Brain microvascular endothelial cell (primary cell): ENCODE results near the gene EIF5A.

Experiments used
- DNase-seq: peaks from one replicate; pipeline ENCODE4 v3.0.0-alpha.2; 2020
- H3K27ac ChIP-seq: fragments of 250-450 bp; sonication (Bioruptor Pico); 2 replicates; pipeline ENCODE4 v1.5.1; 2020; ENCODE audit warnings: mild to moderate bottlenecking, moderate library complexity
- H3K27me3 ChIP-seq: fragments of 250-450 bp; sonication (Bioruptor Pico); replicated peaks from 2 replicates; pipeline ENCODE4 v1.5.1; 2020; ENCODE audit warnings: mild to moderate bottlenecking
- H3K36me3 ChIP-seq: fragments of 250-450 bp; sonication (Bioruptor Pico); replicated peaks from 2 replicates; pipeline ENCODE4 v1.5.1; 2020; ENCODE audit warnings: mild to moderate bottlenecking
- H3K4me3 ChIP-seq: 2 replicates; pipeline ENCODE4 v1.5.1; 2011; ENCODE audit warnings: low read depth, mild to moderate bottlenecking, control low read depth, low read length, moderate library complexity
- CTCF ChIP-seq: IDR thresholded peaks from 2 replicates; pipeline ENCODE4 v1.5.1; 2011; ENCODE audit warnings: low read depth, mild to moderate bottlenecking, moderate library complexity, low read length, control low read depth, inconsistent platforms; ENCODE audit errors: missing control alignments
- in situ Hi-C: cut with HindIII; loops from 2 replicates; pipeline ENCODE4 v1.10.0; 2017; ENCODE audit warnings: low sequenced_read_pairs, low pct_ligation_motif_present

EIF5A gene

GRCh38 chr17:7306911-7307685 lies at the start of gene EIF5A:
EIF5A (plus strand) TSS chr17:7307628; CDS start chr17:7309636, 2,008 bp downstream.
- in situ Hi-C loops, result no loop called here

GRCh38 chr17:7258731-7259554 lies 48.5 kb upstream of the EIF5A start:
- H3K27ac ChIP-seq, result no peak overlapping the region
- in situ Hi-C loops, result no loop called here
- H3K4me3 ChIP-seq, result no peak overlapping the region
- H3K27me3 ChIP-seq, result no peaks in the 10 kb centered on the region
- H3K36me3 ChIP-seq, result peaks cover 44% of the 10 kb centered on the region
- TF ChIP-seq CTCF, result no peak
- no peak for DNase-seq

More at GRCh38 chr17:7306911-7307685, at the start of gene EIF5A:
- Histone ChIP-seq H3K27me3 (no peaks in the 10 kb centered on the region), H3K27ac (peak within 1 kb of the TSS; percentile 99), H3K4me3 (peak within 1 kb of the TSS; percentile 96), H3K36me3 (peaks cover 34% of the 10 kb centered on the region)
- TF ChIP-seq CTCF, result no peak
- DNase-seq, result peak; percentile 100

GRCh38 chr17:7259555-7259889 lies 47.9 kb upstream of the EIF5A start:
- Histone ChIP-seq H3K4me3 (no peak overlapping the region), H3K27ac (no peak overlapping the region), H3K36me3 (peaks cover 39% of the 10 kb centered on the region), H3K27me3 (no peaks in the 10 kb centered on the region)
- in situ Hi-C loops, result no loop called here
- no peak for TF ChIP-seq CTCF
- DNase-seq, result no peak

- DNase-seq, result no peak
- peaks cover 34% of the 10 kb centered on the region for H3K36me3 ChIP-seq
- H3K4me3 ChIP-seq, result no peak overlapping the region
- no peak overlapping the region for H3K27ac ChIP-seq
- no peak for TF ChIP-seq CTCF
- in situ Hi-C loops, result no loop called here
- no peaks in the 10 kb centered on the region for H3K27me3 ChIP-seq
Measured at GRCh38 chr17:7260151-7260550, 47.3 kb upstream of the EIF5A start.

- Histone ChIP-seq H3K36me3 (peaks cover 27% of the 10 kb centered on the region), H3K27me3 (no peaks in the 10 kb centered on the region), H3K4me3 (peak overlapping the region; percentile 47), H3K27ac (no peak overlapping the region)
- DNase-seq, result no peak
- TF ChIP-seq CTCF, result no peak
- in situ Hi-C loops, result no loop called here
Measured at GRCh38 chr17:7260651-7261378, 46.6 kb upstream of the EIF5A start.
